Effector CD8-positive, alpha-beta T cell (primary cell): ENCODE data around the gene AUP1.
"Not testable (repeated sequence)": the region's sequence is repeated elsewhere in the genome, so short reads cannot be mapped to it uniquely, and the experiment has no call there.

Experiments
- DNase-seq: peaks from one replicate; lab custom pipeline; 2025; lab: John Stamatoyannopoulos, UW
- total RNA-seq, 4 experiments: gene quantifications; one replicate each; lab custom pipeline; 2026; lab: John Stamatoyannopoulos, UW

AUP1 gene
- 147 to 249 (median 184) reads per million in 4 experiments for total RNA-seq

- peak; percentile 68 for DNase-seq
These were observed at the start of gene AUP1, which contains the start of gene HTRA2 for GRCh38 chr2:74529357-74530238. Gene AUP1 (minus strand): TSS chr2:74529706. CDS start chr2:74529629, 77 bp downstream. Gene HTRA2 (plus strand): TSS chr2:74529933. CDS start chr2:74530007, 74 bp downstream.

GRCh38 chr2:74578408-74578807 lies 48.9 kb upstream of the AUP1 start:
- no peak for DNase-seq

- no peak for DNase-seq
These were observed 47.9 kb upstream of the AUP1 start for GRCh38 chr2:74577448-74577847.

- no peak for DNase-seq
These were observed 47.3 kb upstream of the AUP1 start for GRCh38 chr2:74576863-74577229.

GRCh38 chr2:74576211-74576862 lies 46.8 kb upstream of the AUP1 start:
- no peak for DNase-seq

GRCh38 chr2:74575320-74575719 lies 45.8 kb upstream of the AUP1 start:
- DNase-seq, result no peak

GRCh38 chr2:74573747-74574562 lies 44.4 kb upstream of the AUP1 start:
- no peak for DNase-seq

- DNase-seq, result no peak
These were observed 42.8 kb upstream of the AUP1 start for GRCh38 chr2:74572178-74572925.

- no peak for DNase-seq
These were observed 41.6 kb upstream of the AUP1 start for GRCh38 chr2:74571058-74571457.

GRCh38 chr2:74569686-74570085 lies 40.2 kb upstream of the AUP1 start:
- no peak for DNase-seq

GRCh38 chr2:74567881-74568280 lies 38.4 kb upstream of the AUP1 start:
- DNase-seq, result no peak

- no peak for DNase-seq
These were observed 37.2 kb upstream of the AUP1 start for GRCh38 chr2:74566754-74567085.

- no peak for DNase-seq
These were observed 36.7 kb upstream of the AUP1 start for GRCh38 chr2:74566076-74566753.

- no peak for DNase-seq
These were observed 34.7 kb upstream of the AUP1 start for GRCh38 chr2:74564222-74564621.

GRCh38 chr2:74562126-74562775 lies 32.7 kb upstream of the AUP1 start:
- DNase-seq, result no peak

- not testable (repeated sequence) for DNase-seq
These were observed 31.5 kb upstream of the AUP1 start for GRCh38 chr2:74561022-74561421.

- DNase-seq, result no peak
These were observed 31.1 kb upstream of the AUP1 start for GRCh38 chr2:74560591-74560990.

- DNase-seq, result no peak
These were observed 30.4 kb upstream of the AUP1 start for GRCh38 chr2:74559912-74560311.

- no peak for DNase-seq
These were observed 29.1 kb upstream of the AUP1 start for GRCh38 chr2:74558284-74559230.
